WTC11 (cell line): ENCODE data around the gene NEIL3.

Source experiments
- ATF3 ChIP-seq: sonication (generic); formaldehyde crosslinking; conservative IDR thresholded peaks from 2 replicates; pipeline ENCODE4 v1.8.1; 2022; ENCODE audit warnings: mild to moderate bottlenecking, missing genetic modification reagents
- CTCF ChIP-seq: fragments of 200-600 bp; IDR thresholded peaks from 2 replicates; pipeline ENCODE4 v1.8.0; 2022; ENCODE audit warnings: antibody characterized with exemption
- E2F5 ChIP-seq: sonication (generic); formaldehyde crosslinking; IDR thresholded peaks from 2 replicates; pipeline ENCODE4 v1.8.1; 2022; ENCODE audit warnings: mild to moderate bottlenecking, moderate library complexity, missing genetic modification reagents
- FOXP4 ChIP-seq: sonication (generic); formaldehyde crosslinking; IDR thresholded peaks from 2 replicates; pipeline ENCODE4 v1.8.0; 2022; ENCODE audit warnings: mild to moderate bottlenecking, missing genetic modification reagents
- USF1 ChIP-seq: sonication (generic); formaldehyde crosslinking; IDR thresholded peaks from 2 replicates; pipeline ENCODE4 v1.8.0; 2022; ENCODE audit warnings: mild to moderate bottlenecking, missing genetic modification reagents
- ZNF121 ChIP-seq: sonication (generic); formaldehyde crosslinking; IDR thresholded peaks from 2 replicates; pipeline ENCODE4 v1.8.0; 2023; ENCODE audit warnings: missing genetic modification reagents
- ZNF263 ChIP-seq: sonication (generic); formaldehyde crosslinking; IDR thresholded peaks from 2 replicates; pipeline ENCODE4 v1.8.1; 2022; ENCODE audit warnings: low read depth, mild to moderate bottlenecking, moderate library complexity, missing genetic modification reagents
- TF ChIP-seq, protein P1 (sequence below): sonication (generic); formaldehyde crosslinking; IDR thresholded peaks from 2 replicates; pipeline ENCODE4 v1.8.1; 2023; ENCODE audit warnings: mild to moderate bottlenecking, missing genetic modification reagents, borderline replicate concordance

- TF ChIP-seq CTCF: no peak
- no peak for TF ChIP-seq ZNF263 (CRISPR knock-in tag)
- TF ChIP-seq ZNF121 (CRISPR knock-in tag): no peak
- no peak for TF ChIP-seq FOXP4 (CRISPR knock-in tag)
- TF ChIP-seq USF1: no peak
- no peak for TF ChIP-seq E2F5 (CRISPR knock-in tag)
- no peak for TF ChIP-seq ATF3 (CRISPR knock-in tag)
- TF ChIP-seq, protein P1, sequence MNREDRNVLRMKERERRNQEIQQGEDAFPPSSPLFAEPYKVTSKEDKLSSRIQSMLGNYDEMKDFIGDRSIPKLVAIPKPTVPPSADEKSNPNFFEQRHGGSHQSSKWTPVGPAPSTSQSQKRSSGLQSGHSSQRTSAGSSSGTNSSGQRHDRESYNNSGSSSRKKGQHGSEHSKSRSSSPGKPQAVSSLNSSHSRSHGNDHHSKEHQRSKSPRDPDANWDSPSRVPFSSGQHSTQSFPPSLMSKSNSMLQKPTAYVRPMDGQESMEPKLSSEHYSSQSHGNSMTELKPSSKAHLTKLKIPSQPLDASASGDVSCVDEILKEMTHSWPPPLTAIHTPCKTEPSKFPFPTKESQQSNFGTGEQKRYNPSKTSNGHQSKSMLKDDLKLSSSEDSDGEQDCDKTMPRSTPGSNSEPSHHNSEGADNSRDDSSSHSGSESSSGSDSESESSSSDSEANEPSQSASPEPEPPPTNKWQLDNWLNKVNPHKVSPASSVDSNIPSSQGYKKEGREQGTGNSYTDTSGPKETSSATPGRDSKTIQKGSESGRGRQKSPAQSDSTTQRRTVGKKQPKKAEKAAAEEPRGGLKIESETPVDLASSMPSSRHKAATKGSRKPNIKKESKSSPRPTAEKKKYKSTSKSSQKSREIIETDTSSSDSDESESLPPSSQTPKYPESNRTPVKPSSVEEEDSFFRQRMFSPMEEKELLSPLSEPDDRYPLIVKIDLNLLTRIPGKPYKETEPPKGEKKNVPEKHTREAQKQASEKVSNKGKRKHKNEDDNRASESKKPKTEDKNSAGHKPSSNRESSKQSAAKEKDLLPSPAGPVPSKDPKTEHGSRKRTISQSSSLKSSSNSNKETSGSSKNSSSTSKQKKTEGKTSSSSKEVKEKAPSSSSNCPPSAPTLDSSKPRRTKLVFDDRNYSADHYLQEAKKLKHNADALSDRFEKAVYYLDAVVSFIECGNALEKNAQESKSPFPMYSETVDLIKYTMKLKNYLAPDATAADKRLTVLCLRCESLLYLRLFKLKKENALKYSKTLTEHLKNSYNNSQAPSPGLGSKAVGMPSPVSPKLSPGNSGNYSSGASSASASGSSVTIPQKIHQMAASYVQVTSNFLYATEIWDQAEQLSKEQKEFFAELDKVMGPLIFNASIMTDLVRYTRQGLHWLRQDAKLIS (CRISPR knock-in tag): no peak
Observed at GRCh38 chr4:177356921-177357320, 47.2 kb downstream of the NEIL3 start.
